ENCODE measurements around the gene HLCS.

Gene HLCS

GRCh38 chr21:36722370-36723368, 243.8 kb downstream of the HLCS start:
- no peak for DNase-seq (ENCODE audit: low read depth in 2 of 2)

DNA sequence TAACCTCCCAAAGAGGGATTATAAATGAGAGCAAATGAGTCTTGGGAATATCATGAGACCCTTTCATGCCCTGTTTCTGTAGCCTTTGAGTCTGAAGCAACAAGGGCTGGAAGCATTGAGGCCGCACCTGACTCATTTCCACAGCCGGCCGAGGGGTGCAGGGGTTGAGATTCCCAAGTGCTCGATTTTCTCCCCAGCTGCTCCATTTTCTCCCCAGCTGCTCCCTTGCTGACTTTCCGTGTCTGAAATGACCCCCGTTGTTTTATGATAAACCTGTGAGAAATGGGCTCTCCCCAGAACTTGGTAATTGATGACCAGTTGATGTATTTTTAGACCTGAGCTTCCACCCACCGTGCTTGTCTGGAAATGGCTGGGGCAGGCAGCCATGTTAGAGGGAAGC, 244.7 kb downstream of the HLCS start:
- DNase-seq (ENCODE audit: low read depth in 2 of 2): no peak

DNA sequence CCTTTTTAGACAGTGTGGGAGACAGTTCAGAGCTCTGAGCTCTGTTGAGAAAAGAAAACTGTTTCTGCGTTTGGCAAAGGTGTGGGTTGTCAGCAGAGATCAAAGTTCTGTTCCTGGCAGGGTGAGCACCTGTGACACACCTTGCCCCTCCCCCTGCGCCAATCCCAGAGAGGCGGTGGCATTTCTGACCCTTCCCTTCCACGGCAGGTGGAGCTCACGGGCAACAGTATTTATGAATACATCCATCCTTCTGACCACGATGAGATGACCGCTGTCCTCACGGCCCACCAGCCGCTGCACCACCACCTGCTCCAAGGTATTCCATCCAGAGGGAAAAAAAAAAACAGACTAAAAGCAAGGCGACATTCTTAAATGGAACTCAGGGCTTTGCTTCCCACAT, 246.9 kb downstream of the HLCS start:
- DNase-seq (ENCODE audit: low read depth in 2 of 2): no peak

DNA sequence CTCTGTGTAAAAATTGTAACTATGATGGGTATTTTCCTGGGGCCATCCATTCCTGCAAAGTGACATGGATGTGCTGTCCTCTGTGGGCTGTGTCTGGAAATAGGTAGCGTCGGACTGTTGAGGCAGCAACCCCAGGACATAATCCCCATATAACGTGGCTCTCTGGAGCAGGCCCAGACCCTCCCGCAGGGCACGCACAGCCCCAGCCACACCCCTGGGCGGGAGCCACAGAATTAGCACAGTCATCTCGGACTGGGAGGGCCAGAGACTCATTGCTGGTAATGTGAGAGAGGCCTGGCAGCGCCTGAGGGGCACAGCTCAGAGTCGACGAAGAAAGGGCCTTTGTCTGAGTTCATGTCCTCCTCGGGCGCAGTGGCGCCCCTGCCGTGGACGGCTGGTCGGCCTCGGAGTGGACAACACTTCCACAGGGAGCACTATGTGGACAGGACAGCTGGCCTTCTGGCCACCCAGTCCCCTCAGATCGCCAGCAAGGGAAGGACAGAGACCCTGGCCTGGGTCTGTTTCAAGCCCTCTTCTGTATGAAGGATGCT, 247.4 kb downstream of the HLCS start:
- no peak for DNase-seq (ENCODE audit: low read depth in 2 of 2)

- no peak for DNase-seq (ENCODE audit: low read depth in 2 of 2)
These were observed 248.5 kb downstream of the HLCS start for GRCh38 chr21:36717976-36718375.

GRCh38 chr21:36716836-36717235, 249.6 kb downstream of the HLCS start:
- DNase-seq (ENCODE audit: low read depth in 2 of 2): no peak

GRCh38 chr21:36716387-36716786, 250.1 kb downstream of the HLCS start:
- DNase-seq (ENCODE audit: low read depth in 2 of 2): no peak

DNA sequence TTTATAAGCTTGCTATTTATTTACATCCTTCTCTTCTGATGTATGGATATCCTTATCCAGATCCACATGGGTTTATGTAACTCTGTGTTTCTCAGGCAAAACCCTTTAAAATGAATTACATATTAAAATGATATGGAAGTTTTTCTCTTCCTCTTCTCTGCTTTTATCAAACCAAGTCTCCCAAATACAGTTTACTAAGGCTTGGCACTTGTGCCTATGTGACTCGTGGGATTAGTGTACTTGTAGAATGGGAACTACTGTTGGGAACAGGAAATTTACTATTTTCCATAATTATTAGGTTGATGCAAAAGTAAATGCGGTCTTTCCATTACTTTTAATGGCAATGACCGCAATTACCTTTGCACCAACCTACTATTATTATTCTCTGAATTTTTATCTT, 252.7 kb downstream of the HLCS start:
- no peak for DNase-seq (ENCODE audit: low read depth in 2 of 2)

- DNase-seq (ENCODE audit: low read depth in 2 of 2): no peak
These were observed 255.8 kb downstream of the HLCS start for GRCh38 chr21:36710729-36711048.

- no peak for DNase-seq (ENCODE audit: low read depth in 2 of 2)
These were observed 256.4 kb downstream of the HLCS start for GRCh38 chr21:36709868-36710728.

DNA sequence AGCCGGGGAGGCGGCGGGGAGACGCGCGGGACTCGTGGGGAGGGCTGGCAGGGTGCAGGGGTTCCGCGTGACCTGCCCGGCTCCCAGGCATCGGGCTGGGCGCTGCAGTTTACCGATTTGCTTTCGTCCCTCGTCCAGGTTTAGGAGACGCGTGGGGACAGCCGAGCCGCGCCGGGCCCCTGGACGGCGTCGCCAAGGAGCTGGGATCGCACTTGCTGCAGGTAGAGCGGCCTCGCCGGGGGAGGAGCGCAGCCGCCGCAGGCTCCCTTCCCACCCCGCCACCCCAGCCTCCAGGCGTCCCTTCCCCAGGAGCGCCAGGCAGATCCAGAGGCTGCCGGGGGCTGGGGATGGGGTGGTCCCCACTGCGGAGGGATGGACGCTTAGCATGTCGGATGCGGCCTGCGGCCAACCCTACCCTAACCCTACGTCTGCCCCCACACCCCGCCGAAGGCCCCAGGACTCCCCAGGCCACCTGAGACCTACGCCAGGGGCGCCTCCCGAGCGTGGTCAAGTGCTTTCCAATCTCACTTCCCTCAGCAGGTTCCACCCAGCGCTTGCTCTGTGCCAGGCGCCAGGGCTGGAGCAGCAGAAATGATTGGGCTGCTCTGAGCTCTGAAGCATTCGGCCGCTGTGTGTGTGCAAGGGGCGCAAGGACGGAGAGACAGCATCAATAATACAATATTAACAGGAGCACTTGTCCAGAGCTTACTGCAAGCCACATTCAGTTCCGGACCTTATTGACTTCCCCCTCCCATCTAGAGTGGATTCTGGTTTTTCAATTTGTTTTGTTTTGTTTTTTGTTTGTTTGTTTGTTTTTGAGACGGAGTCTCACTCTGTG, 257.2 kb downstream of the HLCS start:
- no peak for DNase-seq (ENCODE audit: low read depth in 2 of 2)

GRCh38 chr21:36708286-36709029, 258.0 kb downstream of the HLCS start:
- no peak for DNase-seq (ENCODE audit: low read depth in 2 of 2)

GRCh38 chr21:36707763-36708285, 258.6 kb downstream of the HLCS start:
- no peak for DNase-seq (ENCODE audit: low read depth in 2 of 2)

- DNase-seq (ENCODE audit: low read depth in 2 of 2): no peak
These were observed 259.3 kb downstream of the HLCS start for GRCh38 chr21:36706951-36707762.

GRCh38 chr21:36706482-36706852, 260.0 kb downstream of the HLCS start:
- no peak for DNase-seq (ENCODE audit: low read depth in 2 of 2)

- DNase-seq (ENCODE audit: low read depth in 2 of 2): no peak
These were observed 260.6 kb downstream of the HLCS start for GRCh38 chr21:36705679-36706481.

GRCh38 chr21:36704958-36705678, 261.4 kb downstream of the HLCS start:
- no peak for DNase-seq (ENCODE audit: low read depth in 2 of 2)

DNA sequence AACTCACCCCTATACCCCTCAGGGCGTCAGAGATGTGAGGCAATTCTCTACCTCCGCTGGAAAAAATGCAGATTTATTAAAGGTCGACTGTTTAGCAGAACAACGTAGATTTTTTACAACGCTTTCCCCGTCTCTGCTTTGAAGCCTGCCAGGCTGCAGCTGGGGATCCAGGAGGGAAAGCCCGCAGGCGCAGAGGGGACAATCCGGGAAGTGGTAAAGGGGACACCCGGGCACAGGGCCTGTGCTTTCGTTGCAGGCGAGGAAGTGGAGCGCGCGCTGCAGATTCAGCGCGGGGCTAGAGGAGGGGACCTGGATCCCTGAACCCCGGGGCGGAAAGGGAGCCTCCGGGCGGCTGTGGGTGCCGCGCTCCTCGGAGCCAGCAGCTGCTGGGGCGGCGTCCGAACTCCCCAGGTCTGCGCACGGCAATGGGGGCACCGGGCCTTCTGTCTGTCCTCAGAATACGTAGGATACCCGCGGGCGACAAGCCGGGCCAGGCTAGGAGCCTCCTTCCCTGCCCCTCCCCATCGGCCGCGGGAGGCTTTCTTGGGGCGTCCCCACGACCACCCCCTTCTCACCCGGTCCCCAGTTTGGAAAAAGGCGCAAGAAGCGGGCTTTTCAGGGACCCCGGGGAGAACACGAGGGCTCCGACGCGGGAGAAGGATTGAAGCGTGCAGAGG, 262.1 kb downstream of the HLCS start:
- no peak for DNase-seq (ENCODE audit: low read depth in 2 of 2)
